Kidney tubule cell (primary cell): ENCODE results near the gene MYCN.
"Not testable (repeated sequence)": the region's sequence is repeated elsewhere in the genome, so short reads cannot be mapped to it uniquely, and the experiment has no call there.

Experiments
- DNase-seq: peaks from one replicate; pipeline ENCODE4 v3.0.0-alpha.2; 2018; ENCODE audit warnings: low spot score

MYCN gene

DNA sequence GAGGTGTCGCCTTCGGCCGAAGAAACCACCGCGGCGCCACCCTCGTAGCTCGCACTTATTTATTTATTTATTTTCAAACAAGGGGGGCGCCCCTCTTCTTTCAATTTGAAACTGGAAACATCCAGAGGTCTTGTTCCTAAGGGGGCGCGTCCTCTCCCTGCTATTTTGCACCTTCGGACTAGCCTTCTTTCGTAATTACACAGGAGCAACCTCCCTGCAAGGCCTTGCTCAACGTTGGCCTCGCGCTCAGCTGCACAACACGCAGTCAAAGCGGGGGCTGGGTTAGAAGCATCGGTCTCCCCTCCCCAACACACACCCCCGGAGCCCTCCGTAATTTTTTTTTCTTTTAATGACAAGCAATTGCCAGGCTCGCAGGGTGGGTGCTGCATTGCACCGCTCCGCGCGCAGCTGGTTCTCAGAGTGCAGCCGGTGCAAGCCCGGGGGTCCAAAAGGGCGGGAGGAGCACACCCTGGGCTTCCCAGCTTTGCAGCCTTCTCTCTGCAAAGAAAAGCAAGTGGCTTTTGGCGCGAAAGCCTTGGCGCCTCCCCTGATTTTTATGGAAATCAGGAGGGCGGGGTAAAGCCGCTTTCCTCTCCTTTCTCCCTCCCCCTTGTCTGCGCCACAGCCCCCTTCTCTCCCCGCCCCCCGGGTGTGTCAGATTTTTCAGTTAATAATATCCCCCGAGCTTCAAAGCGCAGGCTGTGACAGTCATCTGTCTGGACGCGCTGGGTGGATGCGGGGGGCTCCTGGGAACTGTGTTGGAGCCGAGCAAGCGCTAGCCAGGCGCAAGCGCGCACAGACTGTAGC, at the start of gene MYCN:
Gene MYCN (plus strand): TSS at position 697 of the 807 bp plus-strand sequence. CDS start 1,515 bp downstream, outside the sequence.
- DNase-seq: peak; percentile 66

DNA sequence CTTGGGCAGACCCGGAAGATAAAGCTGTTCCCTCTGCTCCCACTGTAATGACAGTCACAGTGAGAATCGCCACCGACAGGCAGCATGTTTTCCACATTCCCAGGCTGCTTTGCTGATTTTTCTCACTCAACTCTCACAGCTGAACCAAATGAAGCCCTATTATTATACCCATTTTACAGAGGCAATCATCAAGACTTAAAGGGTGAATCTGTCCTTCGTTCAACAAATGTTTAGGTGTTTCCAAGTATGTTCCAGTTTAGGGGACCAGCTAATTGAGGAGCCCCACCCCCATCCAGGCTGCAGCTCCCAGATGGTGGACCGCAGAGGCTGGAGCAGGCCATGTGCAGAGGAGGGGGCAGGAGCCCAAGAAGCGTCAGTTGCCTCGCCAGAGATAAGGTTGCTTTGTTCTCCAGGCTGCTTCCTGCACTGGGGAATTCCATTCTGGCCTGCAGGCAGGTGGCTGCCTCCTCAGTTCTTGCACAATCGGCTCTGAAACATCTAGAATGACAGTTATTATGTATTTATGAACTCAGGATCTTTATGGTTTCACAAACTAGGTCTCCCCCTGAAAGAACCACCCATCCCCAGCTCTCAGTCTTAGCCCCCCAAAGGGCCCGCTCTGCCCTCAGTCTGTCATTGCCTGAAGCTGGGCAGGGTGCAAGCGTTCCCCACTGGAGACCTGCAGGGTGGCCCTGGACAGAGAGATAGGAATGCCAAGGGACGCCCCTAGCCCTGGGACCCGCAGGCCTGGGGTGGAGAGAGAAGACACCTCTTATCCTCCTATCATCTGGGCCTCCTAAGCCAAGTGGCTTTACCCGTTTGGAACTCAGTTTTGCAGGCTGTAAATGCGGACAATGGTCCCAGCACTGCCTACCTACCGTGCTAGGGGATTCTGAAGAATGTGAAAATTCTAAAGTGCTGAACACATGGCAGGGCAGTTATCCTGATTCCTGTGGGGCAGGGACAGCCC, 49.1 kb upstream of the MYCN start:
- peak; percentile 54 for DNase-seq

- peak; percentile 22 for DNase-seq
These were observed 48.0 kb upstream of the MYCN start for GRCh38 chr2:15892151-15892880.

GRCh38 chr2:15893085-15893484, 47.3 kb upstream of the MYCN start:
- no peak for DNase-seq

GRCh38 chr2:15893689-15894480, 46.5 kb upstream of the MYCN start:
- no peak for DNase-seq

DNA sequence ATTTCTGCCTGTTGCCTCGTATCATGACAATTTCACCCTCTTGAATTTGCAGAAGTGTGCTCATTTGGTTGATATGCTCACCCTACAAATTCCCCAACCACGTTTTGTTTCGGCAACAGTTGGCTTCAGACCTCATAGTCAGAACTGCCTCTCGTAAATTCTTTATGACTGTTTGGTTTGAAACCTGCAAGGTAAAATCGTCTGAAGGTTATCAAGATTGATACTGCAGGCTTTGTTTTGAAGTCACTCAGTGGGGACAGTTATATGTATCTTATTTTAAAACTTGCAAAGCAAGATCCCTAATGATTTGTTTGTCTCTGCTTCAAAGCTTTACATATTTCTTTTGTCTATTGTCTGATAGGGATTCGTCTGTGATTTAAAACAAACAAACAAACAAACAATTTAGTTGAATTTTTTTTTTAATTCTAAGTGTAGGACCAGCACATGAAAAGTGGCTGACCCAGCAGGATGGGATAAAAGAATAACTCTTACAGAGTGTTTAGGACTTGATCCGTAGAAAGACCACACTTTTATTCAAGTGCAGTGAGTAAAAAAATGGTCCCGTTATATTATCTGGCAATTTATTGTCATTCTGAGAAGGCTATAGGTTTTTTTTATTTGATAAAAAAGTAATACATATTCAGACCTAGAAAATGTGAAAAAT, 45.7 kb upstream of the MYCN start:
- no peak for DNase-seq

- DNase-seq: peak; percentile 9
These were observed 44.5 kb upstream of the MYCN start for GRCh38 chr2:15895615-15896469.

- no peak for DNase-seq
These were observed 43.5 kb upstream of the MYCN start for GRCh38 chr2:15896859-15897258.

DNA sequence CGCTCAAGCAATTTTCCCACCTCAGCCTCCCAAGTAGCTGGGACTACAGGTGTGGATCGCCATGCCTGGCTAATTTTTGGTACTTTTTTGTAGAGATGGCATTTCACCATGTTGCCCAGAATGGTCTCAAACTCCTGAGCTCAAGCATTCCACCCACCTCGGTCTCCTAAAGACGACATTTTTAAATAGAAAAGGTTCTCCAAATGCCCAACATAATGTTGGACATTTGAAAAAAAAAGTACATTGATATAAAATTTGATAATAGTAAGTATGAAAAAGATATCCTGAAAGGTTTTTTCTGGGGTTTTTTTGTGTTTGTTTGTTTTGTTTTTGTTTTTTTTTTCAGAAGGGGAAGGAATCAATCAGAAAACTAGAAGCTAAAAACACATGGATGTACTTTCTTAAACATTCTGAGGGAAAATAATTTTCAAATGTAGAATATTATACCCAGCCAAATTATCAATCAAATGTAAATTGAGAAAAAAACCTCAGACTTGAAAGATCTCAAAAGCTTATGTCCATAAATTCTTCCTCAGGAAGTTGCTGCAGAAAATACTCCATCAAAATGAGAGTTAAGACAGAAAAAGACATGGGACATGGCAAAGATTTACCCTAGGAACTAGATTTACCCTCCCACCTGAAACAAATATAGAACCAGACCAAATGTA, 42.8 kb upstream of the MYCN start:
- no peak for DNase-seq

- no peak for DNase-seq
These were observed 41.1 kb upstream of the MYCN start for GRCh38 chr2:15899327-15899612.

- no peak for DNase-seq
These were observed 40.4 kb upstream of the MYCN start for GRCh38 chr2:15899751-15900493.

DNA sequence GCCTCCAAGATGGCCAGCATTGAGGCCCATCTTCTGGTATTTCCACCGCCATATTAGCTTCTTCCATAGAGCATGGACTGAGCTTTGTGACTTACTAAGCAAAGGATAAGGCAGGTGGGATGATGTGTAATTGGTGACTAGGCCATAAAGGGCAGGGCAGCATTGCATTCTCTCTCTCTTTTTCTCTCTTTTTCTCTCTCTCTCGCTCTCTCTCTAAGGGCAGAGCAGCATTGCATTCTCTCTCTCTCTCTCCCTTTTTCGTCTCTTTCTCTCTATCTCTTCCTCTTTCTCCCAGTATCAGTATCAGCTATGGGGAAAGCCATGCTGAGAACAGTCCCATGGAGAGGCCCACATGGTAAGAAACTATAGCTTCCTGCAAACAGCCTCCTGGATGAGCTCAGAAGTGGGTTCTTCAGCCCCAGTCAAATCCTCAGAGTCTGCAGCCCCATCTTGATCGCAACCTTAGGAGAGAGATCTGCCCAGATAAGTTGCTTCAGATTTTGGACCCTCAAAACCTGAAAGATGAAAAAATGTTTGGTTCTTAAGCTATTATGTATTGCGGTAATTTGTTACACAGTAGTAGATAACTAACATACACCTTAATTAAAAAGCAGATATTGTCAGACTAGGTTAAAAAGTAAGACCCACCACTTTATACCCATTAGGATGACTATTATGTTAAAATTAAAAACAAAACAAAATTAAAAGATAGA, 39.1 kb upstream of the MYCN start:
- DNase-seq: no peak

- DNase-seq: no peak
These were observed 38.6 kb upstream of the MYCN start for GRCh38 chr2:15901808-15902130.

DNA sequence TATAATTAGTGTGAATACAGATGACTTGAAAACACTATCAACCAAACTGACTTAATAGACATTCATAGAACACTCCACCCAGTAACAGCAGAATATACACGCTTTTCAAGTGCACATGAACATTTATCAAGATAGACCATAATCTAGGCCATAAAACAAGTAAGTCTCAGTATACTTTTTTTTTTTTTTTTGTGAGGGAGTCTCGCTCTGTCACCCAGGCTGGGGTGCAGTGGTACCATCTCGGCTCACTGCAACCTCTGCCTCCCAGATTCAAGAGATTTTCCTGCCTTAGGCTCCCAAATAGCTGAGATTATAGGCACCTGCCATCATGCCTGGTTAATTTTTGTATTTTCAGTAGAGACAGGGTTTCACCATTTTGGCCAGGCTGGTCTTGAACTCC, 36.4 kb upstream of the MYCN start:
- DNase-seq: not testable (repeated sequence)

DNA sequence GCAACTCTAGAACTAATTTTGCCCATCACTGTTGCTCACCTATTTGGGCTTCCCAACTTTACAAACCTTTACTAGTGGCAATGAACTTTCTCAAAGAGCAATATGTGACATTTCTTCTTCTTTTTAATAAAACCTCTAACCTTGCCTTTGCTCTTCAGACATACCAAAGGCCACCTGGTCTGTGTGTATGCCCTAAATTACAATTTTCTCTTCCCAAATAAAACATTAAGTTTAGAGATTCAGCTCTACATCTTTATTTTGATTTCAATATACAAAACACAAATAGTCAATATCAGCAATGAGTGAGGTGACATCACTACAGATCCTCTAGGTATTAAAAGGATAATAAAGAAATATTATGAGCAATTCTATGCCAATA, 35.1 kb upstream of the MYCN start:
- DNase-seq: no peak

DNA sequence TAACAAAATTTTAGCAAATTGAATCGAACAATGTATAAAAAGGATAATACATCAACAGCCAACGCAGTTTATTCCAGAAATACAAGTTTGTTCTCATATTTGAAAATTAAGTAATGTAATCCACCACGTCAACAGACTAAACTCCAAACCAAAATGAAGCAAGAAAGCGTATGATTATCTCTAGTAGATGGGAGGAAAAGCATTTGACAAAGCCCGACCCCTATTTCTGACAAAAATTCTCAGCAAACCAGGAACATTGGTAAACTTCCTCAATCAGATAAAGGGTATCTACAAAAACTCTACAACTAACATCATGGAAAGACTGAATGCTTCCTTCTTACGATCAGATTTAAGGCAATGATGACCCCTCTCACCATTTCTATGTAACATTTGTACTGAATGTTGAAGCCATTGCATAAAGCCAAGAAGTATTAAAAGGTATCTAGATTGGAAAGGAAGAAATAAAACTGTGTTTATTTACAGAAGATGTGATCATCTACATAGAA, 34.3 kb upstream of the MYCN start:
- no peak for DNase-seq

- no peak for DNase-seq
These were observed 33.6 kb upstream of the MYCN start for GRCh38 chr2:15906778-15907177.
